ENCODE measurements around the gene GNB3.

GNB3 gene

DNA sequence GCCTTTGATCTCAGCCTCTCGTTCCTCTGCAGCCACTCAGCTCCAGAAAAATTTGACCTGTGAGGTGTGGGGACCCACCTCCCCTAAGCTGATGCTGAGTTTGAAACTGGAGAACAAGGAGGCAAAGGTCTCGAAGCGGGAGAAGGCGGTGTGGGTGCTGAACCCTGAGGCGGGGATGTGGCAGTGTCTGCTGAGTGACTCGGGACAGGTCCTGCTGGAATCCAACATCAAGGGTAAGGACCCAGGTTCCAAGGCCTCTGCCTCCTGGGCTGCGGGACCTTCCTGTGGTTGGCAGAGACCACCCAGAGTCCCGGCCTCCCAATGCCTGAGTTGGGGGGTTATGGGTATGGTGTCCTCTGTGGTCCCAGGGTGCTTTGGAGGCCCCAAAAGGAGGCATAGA, 23.6 kb upstream of the GNB3 start:
- H3K4me3 ChIP-seq (ENCODE audit: low read length), result no peak overlapping the region
- no peaks in the 10 kb centered on the region for H3K27me3 ChIP-seq (ENCODE audit: control insufficient read depth, insufficient read depth, low read length)
- no peak overlapping the region for H3K27ac ChIP-seq (ENCODE audit: low read length)
- no peaks in the 10 kb centered on the region for H3K36me3 ChIP-seq (ENCODE audit: control insufficient read depth, low read depth, low read length)
- H3K4me1 ChIP-seq (ENCODE audit: control insufficient read depth, low read depth, low read length), result peaks cover 23% of the 10 kb centered on the region
- H3K9ac ChIP-seq (ENCODE audit: low read length), result no peak overlapping the region
- no peaks in the 10 kb centered on the region for H3K9me3 ChIP-seq (ENCODE audit: control insufficient read depth, low read depth, low read length)

GRCh38 chr12:6817662-6818157, 23.0 kb upstream of the GNB3 start:
- H3K9me3 ChIP-seq (ENCODE audit: control insufficient read depth, low read depth, low read length), result no peaks in the 10 kb centered on the region
- no peaks in the 10 kb centered on the region for H3K36me3 ChIP-seq (ENCODE audit: control insufficient read depth, low read depth, low read length)
- no peak overlapping the region for H3K4me3 ChIP-seq (ENCODE audit: low read length)
- no peaks in the 10 kb centered on the region for H3K27me3 ChIP-seq (ENCODE audit: control insufficient read depth, insufficient read depth, low read length)
- H3K9ac ChIP-seq (ENCODE audit: low read length), result no peak overlapping the region
- H3K4me1 ChIP-seq (ENCODE audit: control insufficient read depth, low read depth, low read length), result peaks cover 26% of the 10 kb centered on the region
- H3K27ac ChIP-seq (ENCODE audit: low read length), result no peak overlapping the region

- H3K27ac ChIP-seq (ENCODE audit: low read length), result no peak overlapping the region
- H3K9ac ChIP-seq (ENCODE audit: low read length), result no peak overlapping the region
- peaks cover 26% of the 10 kb centered on the region for H3K4me1 ChIP-seq (ENCODE audit: control insufficient read depth, low read depth, low read length)
- no peaks in the 10 kb centered on the region for H3K9me3 ChIP-seq (ENCODE audit: control insufficient read depth, low read depth, low read length)
- H3K4me3 ChIP-seq (ENCODE audit: low read length), result peak overlapping the region; percentile 28
- no peaks in the 10 kb centered on the region for H3K27me3 ChIP-seq (ENCODE audit: control insufficient read depth, insufficient read depth, low read length)
- H3K36me3 ChIP-seq (ENCODE audit: control insufficient read depth, low read depth, low read length), result no peaks in the 10 kb centered on the region
These were observed 22.5 kb upstream of the GNB3 start for GRCh38 chr12:6818222-6818621.

- Histone ChIP-seq H3K4me3 (ENCODE audit: low read length) (peak overlapping the region; percentile 28), H3K4me1 (ENCODE audit: control insufficient read depth, low read depth, low read length) (peaks cover 26% of the 10 kb centered on the region), H3K9me3 (ENCODE audit: control insufficient read depth, low read depth, low read length) (no peaks in the 10 kb centered on the region), H3K27ac (ENCODE audit: low read length) (no peak overlapping the region), H3K27me3 (ENCODE audit: control insufficient read depth, insufficient read depth, low read length) (no peaks in the 10 kb centered on the region), H3K36me3 (ENCODE audit: control insufficient read depth, low read depth, low read length) (no peaks in the 10 kb centered on the region), H3K9ac (ENCODE audit: low read length) (no peak overlapping the region)
These were observed 22.1 kb upstream of the GNB3 start for GRCh38 chr12:6818645-6819044.

DNA sequence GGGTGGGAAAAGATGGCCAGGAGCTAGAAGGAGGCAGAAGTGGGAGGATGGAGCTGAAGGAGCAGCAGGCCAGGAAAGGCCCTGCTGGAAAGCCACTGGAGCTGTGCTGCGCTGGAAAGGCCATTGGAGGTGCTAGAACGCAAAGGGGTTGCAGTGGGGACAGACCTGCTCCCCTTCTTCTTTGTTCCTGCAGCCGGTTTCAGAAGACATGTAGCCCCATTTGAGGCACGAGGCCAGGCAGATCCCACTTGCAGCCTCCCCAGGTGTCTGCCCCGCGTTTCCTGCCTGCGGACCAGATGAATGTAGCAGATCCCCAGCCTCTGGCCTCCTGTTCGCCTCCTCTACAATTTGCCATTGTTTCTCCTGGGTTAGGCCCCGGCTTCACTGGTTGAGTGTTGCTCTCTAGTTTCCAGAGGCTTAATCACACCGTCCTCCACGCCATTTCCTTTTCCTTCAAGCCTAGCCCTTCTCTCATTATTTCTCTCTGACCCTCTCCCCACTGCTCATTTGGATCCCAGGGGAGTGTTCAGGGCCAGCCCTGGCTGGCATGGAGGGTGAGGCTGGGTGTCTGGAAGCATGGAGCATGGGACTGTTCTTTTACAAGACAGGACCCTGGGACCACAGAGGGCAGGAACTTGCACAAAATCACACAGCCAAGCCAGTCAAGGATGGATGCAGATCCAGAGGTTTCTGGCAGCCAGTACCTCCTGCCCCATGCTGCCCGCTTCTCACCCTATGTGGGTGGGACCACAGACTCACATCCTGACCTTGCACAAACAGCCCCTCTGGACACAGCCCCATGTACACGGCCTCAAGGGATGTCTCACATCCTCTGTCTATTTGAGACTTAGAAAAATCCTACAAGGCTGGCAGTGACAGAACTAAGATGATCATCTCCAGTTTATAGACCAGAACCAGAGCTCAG, 21.4 kb upstream of the GNB3 start:
- Histone ChIP-seq H3K4me3 (ENCODE audit: low read length) (no peak overlapping the region), H3K36me3 (ENCODE audit: control insufficient read depth, low read depth, low read length) (no peaks in the 10 kb centered on the region), H3K4me1 (ENCODE audit: control insufficient read depth, low read depth, low read length) (peaks cover 26% of the 10 kb centered on the region), H3K9ac (ENCODE audit: low read length) (no peak overlapping the region), H3K27ac (ENCODE audit: low read length) (no peak overlapping the region), H3K9me3 (ENCODE audit: control insufficient read depth, low read depth, low read length) (no peaks in the 10 kb centered on the region), H3K27me3 (ENCODE audit: control insufficient read depth, insufficient read depth, low read length) (peaks cover under 1% of the 10 kb centered on the region)

GRCh38 chr12:6820166-6820565, 20.6 kb upstream of the GNB3 start:
- peaks cover 26% of the 10 kb centered on the region for H3K4me1 ChIP-seq (ENCODE audit: control insufficient read depth, low read depth, low read length)
- H3K27ac ChIP-seq (ENCODE audit: low read length), result no peak overlapping the region
- H3K4me3 ChIP-seq (ENCODE audit: low read length), result no peak overlapping the region
- H3K9ac ChIP-seq (ENCODE audit: low read length), result no peak overlapping the region
- H3K9me3 ChIP-seq (ENCODE audit: control insufficient read depth, low read depth, low read length), result no peaks in the 10 kb centered on the region
- H3K36me3 ChIP-seq (ENCODE audit: control insufficient read depth, low read depth, low read length), result no peaks in the 10 kb centered on the region
- peaks cover 9% of the 10 kb centered on the region for H3K27me3 ChIP-seq (ENCODE audit: control insufficient read depth, insufficient read depth, low read length)

- no peak within 1 kb of the TSS for H3K27ac ChIP-seq (ENCODE audit: low read length)
- peaks cover 26% of the 10 kb centered on the region for H3K4me1 ChIP-seq (ENCODE audit: control insufficient read depth, low read depth, low read length)
These were observed 18.9 kb upstream of the GNB3 start, which contains the start of gene GPR162 for GRCh38 chr12:6821591-6822425. TSS of gene GPR162 (plus strand) at chr12:6821821. CDS start at chr12:6823899, 2,078 bp downstream.

GRCh38 chr12:6822426-6823135, 18.1 kb upstream of the GNB3 start:
- Histone ChIP-seq H3K4me3 (ENCODE audit: low read length) (peak overlapping the region; percentile 52), H3K4me1 (ENCODE audit: control insufficient read depth, low read depth, low read length) (peaks cover 32% of the 10 kb centered on the region), H3K27ac (ENCODE audit: low read length) (no peak overlapping the region), H3K9ac (ENCODE audit: low read length) (no peak overlapping the region), H3K27me3 (ENCODE audit: control insufficient read depth, insufficient read depth, low read length) (peaks cover 12% of the 10 kb centered on the region), H3K36me3 (ENCODE audit: control insufficient read depth, low read depth, low read length) (no peaks in the 10 kb centered on the region), H3K9me3 (ENCODE audit: control insufficient read depth, low read depth, low read length) (no peaks in the 10 kb centered on the region)

More at GRCh38 chr12:6821591-6822425, 18.9 kb upstream of the GNB3 start, which contains the start of gene GPR162:
- Histone ChIP-seq H3K9me3 (ENCODE audit: control insufficient read depth, low read depth, low read length) (no peaks in the 10 kb centered on the region), H3K9ac (ENCODE audit: low read length) (peak within 1 kb of the TSS; percentile 35), H3K36me3 (ENCODE audit: control insufficient read depth, low read depth, low read length) (no peaks in the 10 kb centered on the region), H3K4me3 (ENCODE audit: low read length) (peak within 1 kb of the TSS; percentile 52), H3K27me3 (ENCODE audit: control insufficient read depth, insufficient read depth, low read length) (peaks cover 12% of the 10 kb centered on the region)

GRCh38 chr12:6823182-6824084, 17.3 kb upstream of the GNB3 start:
- H3K27me3 ChIP-seq (ENCODE audit: control insufficient read depth, insufficient read depth, low read length), result peaks cover 12% of the 10 kb centered on the region
- no peak overlapping the region for H3K9ac ChIP-seq (ENCODE audit: low read length)
- no peaks in the 10 kb centered on the region for H3K9me3 ChIP-seq (ENCODE audit: control insufficient read depth, low read depth, low read length)
- H3K36me3 ChIP-seq (ENCODE audit: control insufficient read depth, low read depth, low read length), result no peaks in the 10 kb centered on the region
- no peak overlapping the region for H3K27ac ChIP-seq (ENCODE audit: low read length)
- H3K4me3 ChIP-seq (ENCODE audit: low read length), result no peak overlapping the region
- H3K4me1 ChIP-seq (ENCODE audit: control insufficient read depth, low read depth, low read length), result peaks cover 24% of the 10 kb centered on the region

GRCh38 chr12:6824085-6824775, 16.5 kb upstream of the GNB3 start:
- Histone ChIP-seq H3K4me1 (ENCODE audit: control insufficient read depth, low read depth, low read length) (peaks cover 21% of the 10 kb centered on the region), H3K9ac (ENCODE audit: low read length) (no peak overlapping the region), H3K27ac (ENCODE audit: low read length) (no peak overlapping the region), H3K27me3 (ENCODE audit: control insufficient read depth, insufficient read depth, low read length) (peaks cover 12% of the 10 kb centered on the region), H3K36me3 (ENCODE audit: control insufficient read depth, low read depth, low read length) (no peaks in the 10 kb centered on the region), H3K4me3 (ENCODE audit: low read length) (no peak overlapping the region), H3K9me3 (ENCODE audit: control insufficient read depth, low read depth, low read length) (no peaks in the 10 kb centered on the region)

Measured in iPS-18a (cell line).